GDM1 (cell line): ENCODE measurements around the gene TOMM22.
A peak's percentile ranks its signal among the peaks of the same experiment; 100 is the strongest.

Source experiments
- DNase-seq: peaks from one replicate; lab custom pipeline; 2025; lab: John Stamatoyannopoulos, UW

The TOMM22 gene

DNA sequence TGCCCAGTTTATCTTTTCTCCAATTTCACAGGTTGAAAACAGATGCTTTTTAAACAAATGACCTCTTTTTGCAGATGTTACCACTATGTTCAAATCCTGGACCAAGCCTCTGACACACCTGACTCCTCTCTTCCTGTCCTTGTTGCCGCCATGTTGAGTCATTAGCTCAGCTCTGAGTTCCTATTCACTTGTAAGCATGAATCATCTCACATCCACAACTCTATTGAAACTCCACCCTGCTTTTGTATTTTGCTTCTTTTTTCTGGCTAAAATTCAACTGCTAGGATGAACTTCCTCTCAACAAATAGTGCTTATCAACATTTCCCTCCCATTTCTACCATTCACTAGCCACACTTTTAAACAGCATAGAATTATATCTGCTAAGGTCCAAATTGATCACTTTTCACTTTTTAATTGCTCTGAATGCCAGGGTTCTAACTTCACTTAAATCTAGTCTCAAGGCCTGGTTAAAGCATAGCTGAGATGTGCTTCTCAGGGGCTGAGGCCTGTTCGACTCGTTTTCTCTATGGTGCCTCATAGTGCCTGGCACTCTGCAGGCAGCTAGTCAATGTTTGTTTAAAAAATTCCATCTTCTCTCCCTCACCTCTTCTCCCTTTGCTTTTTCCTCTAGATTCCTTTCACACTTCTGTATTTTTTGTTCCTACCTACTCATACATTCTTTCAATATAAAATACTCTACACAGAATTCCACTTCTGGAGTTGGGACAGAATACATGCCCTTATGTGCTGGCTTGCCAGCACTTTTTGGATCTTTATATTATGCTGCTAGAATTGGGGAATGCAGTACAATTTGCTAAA is 15.1 kb downstream of the TOMM22 start:
- DNase-seq = no peak

DNA sequence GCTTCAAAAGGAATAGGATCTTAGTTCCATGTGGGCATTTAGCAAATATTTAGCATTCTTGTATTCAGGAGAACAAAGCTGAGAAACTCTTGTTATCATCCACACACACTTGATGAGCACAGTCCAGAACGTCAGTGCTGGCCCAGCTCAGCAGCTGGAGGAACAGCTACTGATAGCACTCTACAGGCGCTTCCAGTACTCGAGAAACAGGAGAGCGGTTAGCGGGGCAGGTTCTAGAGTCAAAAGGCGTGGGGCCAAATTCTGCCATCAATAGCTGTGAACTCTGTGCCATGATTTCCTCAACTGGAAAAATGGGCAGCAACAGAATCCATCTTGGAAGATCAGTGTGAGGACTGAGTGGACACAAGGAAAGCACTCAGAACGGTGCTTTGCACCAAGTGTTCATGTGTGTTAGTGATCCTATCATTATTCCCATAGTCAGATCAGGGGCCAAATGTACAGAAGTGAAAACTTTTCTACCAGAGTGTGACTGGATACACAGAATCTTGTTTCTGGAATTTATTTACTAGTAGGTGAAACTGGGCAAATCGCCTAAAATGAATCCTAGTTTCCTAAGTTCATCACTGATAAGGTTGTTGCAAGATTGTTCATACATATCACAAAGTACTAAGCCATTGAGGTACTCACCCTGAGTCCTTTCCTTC is 15.8 kb downstream of the TOMM22 start:
- no peak for DNase-seq

DNA sequence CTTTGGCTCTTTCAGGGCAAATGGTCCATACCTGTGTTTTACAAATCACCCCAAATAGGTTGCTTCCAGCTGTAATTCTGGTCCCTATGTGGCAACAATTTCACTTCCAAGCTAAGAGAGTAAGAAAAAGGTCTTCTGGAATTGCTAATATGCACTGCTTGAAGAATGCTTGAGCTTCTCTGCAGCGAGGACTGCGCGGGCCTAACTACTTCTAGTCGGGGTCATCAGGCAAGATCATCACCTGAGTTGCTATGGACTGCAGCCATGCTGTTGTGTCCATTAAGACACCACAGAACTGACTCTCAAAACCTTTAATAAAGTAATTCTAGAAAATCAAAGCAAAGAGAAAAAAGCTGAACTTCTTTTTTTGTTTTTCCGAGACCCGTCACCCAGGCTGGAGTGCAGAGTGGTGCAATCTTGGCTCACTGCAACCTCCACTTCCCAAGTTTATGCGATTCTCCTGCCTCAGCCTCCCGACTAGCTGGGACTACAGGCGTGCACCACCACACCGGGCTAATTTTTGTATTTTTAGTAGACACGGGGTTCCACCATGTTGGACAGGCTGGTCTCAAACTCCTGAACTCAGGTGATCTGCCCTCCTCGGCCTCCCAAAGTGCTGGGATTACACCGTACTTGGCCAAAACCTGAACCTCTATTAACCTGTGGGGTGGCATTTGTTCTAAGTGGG is 16.8 kb downstream of the TOMM22 start:
- DNase-seq = no peak

DNA sequence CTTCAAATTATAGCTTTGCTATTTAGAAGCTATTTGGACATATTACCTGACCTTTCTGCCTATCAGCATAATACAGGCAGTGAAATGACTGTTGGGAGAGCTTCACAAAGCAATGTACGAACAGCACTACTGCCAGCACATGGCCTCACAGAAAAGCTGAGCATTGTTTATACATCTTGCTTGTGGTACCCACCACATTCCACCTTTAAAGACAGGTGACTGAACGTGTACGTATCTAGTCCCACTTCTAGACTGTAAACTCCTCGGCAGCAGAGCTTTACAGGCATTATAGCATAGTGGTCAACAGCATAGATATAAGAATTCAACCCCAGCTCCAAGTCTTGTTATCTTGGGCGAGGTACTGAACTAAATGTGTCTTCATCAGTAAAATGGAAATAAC is 17.4 kb downstream of the TOMM22 start:
- DNase-seq = no peak

DNA sequence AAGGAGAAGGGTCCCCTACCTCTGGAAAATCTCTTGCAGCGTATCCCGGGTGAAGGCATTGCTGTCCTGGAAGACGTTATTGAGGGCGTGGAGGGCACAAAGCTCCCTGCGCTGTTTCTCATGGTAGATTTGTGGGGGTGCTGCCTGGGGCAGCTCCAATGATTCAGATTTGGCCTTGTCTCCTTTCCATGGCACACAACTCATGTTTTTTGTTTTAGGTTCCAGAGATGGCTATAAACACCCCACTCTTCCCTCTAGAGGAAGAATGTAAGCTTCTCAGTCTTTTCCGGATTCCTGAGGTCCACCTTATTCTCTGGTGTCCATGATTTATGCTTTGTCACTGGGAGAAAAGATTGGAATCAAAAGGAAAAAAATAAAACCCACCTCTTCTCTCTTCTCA is 18.0 kb downstream of the TOMM22 start:
- DNase-seq = no peak

DNA sequence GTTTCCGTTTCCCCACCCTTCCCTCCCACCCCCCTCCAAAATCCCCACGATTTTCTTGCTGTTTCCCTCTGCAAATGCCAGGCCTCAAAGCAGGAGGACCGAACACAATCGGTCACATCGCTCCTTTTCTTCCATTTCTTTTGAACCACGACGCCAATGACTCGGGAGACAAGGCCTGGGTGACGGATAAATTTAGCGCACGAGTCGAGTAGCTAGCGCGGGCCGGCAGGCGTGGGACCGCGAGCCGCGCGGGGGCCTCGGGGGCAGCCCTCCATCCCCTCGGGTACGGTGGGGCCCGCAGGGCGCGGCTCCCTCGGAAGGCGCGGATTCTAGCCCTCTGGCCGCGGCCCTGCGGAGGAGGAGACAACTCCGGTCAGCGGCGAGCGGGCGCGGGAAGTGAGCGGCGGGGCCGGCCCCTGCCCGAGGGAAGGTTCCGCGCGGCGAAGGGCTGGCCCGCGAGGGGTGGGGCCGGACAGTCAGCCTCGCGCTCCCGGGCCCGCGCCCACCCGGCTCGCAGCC is 18.6 kb downstream of the TOMM22 start:
- peak; percentile 69 for DNase-seq

DNA sequence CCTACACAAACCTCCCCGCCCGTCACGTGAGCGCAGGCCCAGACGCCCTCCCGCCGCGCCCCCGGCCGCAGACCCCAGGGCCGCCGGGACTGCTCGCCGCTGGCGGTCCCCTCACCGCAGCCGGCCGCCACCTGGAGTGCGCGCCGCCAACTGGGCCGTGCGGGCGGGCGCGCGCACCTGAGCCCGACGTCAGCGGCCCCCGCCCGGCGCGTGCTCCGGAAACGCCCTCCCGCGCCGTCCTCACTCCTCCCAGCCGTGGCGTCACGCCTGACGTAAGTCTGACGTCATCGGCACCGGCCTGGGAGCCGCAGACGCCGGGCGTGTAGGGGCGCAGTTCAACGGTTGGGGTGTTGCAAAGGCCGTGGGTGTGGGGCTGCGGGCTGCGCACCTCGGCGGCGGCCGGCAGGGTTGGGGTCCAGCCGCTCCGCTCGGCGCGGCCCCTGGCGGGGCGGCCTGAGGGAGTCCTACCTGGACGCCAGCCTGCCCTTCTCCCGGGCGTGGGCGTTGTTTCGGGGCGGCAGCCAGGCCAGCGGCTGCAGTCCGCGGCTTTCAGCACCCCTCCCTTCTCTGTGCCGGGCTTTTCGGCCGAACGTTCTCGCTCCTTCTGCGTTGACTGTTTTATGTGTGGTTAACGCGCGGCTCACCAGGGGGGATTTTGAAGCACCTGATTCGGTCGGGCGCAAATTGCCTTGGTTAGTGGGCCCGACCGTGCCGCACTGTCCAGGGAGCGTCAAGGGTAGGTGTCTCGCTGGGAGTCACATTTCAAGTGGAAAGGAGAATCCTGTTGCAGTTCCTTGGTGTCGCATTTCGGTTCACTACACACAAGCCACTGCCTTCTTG is 19.3 kb downstream of the TOMM22 start, which contains the start of gene JOSD1:
Gene JOSD1, minus strand, starts transcription at position 155 of the 840 bp plus-strand sequence. CDS start 956 bp downstream, outside the sequence.
- peak; percentile 91 for DNase-seq

DNA sequence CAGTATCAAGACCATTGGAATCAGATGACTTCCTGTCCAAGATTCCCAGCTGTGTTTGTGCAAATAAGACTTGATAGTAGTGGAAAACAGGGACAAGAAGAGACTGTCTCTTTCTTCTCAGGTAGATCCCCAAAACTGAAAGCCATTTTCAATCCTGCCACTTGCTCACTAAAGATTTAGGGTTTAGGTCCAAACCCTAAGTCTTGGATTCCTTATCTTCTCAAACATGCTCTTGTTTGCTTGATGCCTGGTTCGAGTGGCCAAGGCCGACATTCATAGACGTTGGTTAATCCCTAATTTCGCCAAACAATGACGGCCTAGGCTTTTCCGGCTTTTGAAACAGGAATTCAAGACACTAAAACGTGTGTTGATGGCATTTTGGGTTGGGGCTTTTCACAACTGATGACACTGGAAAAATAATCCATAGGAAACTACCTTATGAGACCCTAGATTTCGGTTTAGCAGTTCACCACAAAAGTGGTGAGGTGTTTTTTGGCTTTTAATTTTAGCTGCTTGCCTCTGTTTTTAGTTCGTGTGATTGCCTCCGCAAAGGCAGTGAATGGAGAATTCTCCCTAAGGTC is 23.0 kb downstream of the TOMM22 start:
- DNase-seq = no peak

DNA sequence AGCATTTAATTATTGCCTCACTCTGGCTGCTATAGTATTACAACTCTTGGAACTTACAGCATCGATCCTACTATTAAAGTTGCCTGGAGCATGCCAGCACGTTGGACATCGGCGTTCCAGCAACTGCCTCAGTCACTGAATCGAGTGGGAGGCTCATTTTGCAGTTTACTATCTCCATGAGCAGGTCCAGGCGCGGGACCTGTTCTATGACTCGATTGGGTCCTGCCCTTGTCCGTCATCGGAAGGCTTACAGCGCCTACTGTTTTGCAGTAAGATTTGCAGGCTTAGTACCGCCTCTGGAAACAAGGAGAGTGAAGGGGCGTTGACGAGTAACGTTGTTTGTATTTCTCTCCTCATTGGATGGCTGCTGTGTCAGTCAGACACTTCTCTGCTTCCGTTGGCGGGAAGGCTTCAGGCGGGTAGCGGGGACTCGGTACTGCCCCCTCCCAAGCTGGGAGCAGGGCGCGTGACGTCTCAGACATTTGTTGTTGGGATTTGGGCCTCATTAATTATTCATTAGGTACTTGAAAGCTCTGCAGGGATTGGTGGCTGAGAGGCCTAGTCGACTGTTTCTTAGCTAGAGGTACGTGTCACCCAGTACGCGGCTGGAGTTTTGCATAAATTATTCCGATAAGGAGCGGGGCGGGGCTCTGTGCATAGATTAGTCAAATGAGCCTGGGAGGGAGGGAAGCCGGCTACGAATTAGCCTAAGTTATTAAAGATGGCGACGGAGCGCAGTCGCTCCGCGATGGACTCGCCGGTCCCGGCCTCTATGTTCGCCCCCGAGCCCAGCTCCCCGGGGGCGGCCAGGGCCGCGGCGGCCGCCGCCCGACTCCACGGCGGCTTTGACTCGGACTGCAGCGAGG is 23.7 kb downstream of the TOMM22 start, which contains the start of gene GTPBP1:
Gene GTPBP1, plus strand, starts transcription at position 710 of the 866 bp plus-strand sequence. Its CDS starts 12 bp downstream, at position 722.
- peak; percentile 99 for DNase-seq

DNA sequence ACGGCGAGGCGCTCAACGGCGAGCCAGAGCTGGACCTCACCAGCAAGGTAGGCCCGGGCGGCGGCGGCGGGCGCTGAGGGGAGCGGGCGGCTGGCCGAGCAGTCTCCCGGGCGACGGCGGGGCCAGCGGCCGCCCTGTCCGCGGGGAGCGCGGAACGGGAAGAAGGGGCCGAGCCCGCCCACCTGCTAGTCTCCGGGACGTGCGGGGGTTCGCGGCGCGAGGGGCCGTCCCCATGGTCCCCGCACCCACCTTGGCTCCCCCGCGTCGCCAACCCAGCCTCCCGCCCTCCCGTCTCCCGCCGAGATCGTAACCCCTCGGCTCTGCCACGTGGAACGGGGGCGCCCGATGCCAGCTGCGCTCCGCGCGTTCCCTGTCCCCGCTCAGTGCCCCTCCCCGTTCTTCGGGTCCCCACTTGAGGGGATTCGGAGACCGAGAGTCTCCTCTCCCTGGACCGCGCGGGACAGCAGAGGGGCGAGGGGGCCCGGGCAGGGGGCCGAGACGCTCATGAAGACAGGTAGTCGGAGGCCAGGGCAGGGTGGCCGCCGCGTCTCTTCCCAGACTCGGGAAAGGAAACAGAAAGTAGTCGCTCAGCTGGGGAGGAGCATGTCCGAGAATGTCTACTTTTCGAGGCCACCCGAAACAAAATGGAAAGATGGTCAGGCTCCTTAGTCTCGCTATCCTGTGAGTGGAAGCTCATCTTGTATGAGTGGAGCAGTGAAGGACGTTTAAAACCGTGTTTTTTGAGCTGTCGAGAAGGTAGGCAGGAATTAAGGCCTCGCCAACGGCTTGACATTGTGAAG is 24.5 kb downstream of the TOMM22 start:
- no peak for DNase-seq

DNA sequence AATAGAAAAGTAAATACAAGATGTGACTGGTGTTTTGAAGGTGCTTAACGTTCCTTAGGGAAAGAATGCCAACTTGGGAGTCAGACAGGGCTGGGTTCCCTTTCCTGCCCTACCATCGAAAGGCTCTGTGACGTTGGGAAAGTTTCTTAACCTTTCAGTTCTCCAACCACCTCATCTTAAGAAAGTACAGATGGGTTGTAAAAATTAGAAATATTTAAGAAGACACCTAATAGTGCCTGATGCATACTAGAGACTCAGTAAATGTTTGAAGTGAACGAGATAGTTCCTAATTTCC is 25.1 kb downstream of the TOMM22 start:
- DNase-seq = no peak

DNA sequence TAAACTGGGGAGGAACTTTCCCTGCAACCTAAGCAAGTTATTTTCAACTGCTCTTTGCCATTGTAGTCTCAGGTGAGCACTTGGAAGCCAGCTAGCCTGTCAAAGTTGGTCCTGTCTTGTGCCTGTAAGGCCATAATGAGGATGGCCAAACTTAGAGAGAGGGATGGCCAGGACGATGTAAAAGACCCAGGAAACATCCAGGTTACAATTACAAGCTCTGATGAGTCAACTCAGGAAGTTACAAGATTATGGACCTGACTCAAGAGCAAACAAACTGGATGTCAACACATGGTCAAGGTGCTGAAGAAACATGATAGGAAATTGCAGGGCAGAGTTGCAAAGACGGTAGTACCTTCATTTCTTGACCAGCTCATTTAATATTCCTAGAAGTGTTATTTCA is 25.6 kb downstream of the TOMM22 start:
- no peak for DNase-seq

DNA sequence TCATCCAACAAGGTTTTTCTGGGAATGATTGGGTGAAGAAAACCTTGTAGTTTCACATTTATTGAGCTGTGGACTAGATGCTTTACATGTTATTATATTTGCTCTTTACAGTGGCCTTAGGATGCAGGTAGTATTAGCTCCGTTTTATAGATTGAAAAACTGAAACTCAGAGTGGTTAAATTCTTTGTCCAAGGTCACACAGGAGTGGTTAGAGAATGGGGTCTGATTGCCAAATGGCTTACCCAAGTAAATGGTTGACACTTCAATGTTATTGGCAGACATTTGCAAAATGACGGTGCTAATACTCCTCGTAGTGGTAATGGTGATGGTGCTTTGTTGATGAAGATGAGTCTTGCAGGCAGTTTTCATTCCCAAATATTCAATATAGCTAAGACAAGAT is 26.2 kb downstream of the TOMM22 start:
- no peak for DNase-seq

DNA sequence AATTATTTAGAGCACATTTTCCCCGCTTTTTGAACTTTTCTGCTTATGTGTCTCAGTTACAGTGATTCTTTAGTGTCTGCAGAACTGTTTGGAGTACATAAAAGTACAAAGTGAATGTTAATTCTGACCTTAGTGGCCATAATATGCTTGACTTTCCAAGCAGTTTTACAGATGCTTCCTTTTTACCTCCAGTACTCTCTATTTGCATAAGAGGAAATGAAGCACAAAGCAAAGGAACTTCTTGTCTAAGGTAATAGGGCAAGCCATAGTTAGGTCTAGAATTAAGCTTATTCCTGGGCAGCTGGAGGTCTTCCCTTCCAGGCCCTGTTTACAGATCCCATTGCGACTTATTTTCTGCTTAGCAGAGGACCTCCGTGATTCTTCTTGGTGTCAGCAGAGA is 27.5 kb downstream of the TOMM22 start:
- no peak for DNase-seq

DNA sequence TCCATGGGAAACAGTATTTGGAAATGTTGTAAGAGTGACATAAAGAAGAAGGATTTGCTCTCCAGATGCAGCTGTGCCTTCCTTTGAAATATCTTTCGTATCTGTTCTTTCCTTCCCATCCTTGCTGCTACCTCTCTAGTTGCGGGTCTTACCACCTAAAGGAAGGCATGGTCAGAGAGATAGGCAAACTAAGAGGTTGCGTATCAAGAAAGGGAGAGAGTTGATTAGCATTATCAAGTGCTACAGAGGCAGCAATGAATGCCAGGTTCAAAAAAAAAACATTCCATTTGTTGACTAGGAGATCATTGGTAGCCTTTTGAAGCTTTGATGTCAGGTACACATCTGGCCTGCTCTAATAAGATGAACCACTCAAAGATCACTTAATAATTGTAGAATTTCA is 28.6 kb downstream of the TOMM22 start:
- no peak for DNase-seq

DNA sequence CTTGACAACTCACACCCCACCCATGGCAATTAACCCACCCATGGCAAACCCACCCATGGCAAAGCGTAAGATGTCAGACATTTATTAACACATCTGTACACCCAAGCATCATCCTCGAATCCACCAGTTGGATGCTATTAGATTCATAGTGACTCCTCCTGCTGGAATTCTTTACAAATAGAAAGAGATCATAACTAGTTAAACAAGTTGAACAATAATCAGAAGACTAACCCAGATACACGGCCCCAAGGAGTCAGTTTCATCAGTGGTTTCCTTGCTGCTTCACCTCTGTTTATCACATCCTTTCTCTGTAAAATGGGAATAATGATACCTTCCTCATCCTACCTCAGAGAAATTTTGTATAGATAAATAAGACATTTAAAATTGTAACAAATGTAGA is 29.1 kb downstream of the TOMM22 start:
- no peak for DNase-seq

DNA sequence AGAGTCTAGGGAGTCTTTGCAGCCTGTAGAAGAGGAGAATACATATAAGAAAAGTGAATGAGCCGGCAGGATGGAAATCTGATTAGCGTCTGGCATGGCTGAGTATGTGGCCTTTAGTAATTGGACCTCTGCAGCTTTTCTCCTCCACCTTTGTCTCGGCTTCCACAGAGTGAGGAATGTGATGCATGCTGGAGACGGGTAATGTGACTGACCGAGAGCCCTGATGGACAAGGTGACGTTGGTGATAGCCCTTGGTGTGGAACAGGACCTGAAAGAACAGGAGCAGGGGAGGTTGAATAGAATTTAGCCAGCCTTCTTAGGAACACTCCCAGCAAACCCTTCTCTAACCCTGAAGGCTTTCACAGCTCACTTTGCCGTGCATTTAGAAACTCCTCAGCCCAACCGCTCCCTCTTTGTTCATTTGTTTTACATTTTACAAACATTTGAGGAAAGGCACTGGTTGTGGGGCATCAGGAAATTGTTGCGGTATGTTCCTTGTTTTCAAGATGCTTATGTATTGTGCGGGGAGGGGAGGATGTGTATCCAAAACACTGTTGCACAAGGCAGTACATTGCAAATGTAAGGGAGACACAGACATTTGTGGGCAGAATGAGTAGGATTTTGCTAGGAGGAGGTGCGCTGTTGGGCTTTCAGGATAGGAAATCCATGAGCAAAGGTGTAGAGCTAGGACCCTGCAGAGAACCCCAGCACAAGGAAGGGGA is 30.9 kb downstream of the TOMM22 start:
- DNase-seq = no peak

DNA sequence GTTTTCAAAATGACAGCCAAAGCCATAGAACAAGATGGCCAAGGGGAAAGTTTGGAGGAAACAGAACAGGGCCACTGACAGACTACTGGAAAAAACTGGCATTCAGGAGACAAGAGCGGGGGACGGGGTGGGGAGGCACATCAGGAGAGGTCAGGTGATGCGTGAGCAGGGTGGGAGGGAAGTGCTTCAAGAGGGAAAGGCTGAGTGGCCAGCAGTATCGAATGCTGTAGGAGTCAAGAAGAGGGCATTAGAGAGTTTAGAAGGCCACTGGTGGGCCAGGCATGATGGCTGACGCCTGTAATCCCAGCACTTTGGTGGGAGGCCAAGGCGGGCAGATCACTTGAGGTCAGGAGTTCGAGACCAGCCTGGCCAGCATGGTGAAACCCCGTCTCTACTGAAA is 32.2 kb downstream of the TOMM22 start:
- DNase-seq = no peak

DNA sequence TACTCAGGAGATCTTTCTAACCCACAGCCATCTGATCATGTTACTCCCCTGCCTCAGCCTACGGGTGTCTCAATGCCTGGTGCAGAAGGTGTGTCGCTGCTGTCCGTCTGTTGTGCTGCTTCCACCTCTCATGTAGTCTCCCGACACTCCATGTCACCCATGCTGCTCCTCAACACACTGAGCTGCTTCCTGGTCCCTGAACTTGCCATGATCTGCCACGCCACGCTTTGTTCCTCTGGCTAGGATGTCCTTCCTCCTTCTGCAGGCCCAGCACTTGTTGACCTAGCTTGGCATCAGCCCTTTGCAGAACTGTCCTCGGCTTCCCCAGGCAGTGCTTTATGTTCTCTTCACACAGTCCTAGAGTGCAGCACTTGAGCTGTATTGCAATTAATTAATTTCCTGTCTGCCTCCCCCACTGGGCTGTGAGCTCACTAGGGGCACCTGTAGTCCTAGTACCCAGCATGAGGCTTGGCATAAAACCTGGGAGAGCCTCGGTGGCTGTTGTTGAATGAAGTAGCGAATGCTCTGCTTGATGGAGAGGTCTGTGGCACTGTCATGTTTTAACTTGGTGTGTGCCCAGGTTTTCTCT is 33.5 kb downstream of the TOMM22 start:
- no peak for DNase-seq
